Measurements from ENCODE around the gene ERBB4.

DNA sequence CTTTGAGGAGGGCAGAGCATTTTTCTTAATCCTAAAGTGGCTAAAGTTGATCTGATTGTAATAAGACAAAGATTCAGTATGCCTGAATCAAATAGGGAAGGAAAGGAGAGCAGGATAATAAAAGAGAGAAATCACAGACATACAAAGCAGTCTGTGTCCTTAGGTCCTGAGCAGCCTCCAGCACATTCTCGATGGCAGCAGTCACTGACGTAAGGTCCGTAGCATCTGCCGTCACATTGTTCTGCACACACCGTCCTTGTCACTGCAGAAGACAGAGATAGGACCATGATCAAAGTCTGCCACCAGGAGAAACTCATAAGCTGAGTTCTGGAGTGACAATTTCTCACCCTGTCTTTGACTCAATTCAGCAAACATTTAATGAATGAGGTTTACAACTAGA lies 813.7 kb downstream of the ERBB4 start:
- TF ChIP-seq, protein P1, sequence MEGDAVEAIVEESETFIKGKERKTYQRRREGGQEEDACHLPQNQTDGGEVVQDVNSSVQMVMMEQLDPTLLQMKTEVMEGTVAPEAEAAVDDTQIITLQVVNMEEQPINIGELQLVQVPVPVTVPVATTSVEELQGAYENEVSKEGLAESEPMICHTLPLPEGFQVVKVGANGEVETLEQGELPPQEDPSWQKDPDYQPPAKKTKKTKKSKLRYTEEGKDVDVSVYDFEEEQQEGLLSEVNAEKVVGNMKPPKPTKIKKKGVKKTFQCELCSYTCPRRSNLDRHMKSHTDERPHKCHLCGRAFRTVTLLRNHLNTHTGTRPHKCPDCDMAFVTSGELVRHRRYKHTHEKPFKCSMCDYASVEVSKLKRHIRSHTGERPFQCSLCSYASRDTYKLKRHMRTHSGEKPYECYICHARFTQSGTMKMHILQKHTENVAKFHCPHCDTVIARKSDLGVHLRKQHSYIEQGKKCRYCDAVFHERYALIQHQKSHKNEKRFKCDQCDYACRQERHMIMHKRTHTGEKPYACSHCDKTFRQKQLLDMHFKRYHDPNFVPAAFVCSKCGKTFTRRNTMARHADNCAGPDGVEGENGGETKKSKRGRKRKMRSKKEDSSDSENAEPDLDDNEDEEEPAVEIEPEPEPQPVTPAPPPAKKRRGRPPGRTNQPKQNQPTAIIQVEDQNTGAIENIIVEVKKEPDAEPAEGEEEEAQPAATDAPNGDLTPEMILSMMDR (conservative IDR thresholded peaks at IDR 0.05; ENCODE audit: low read length), result no peak
- TF ChIP-seq EZH2phosphoT487 (IDR thresholded peaks at IDR 0.05; ENCODE audit: borderline replicate concordance, low read depth, low read length), result no peak
